Hepatocyte (in vitro differentiated cells): ENCODE data around the gene STAT5B. TPM values are rescaled to one million over a fixed set of nuclear protein-coding genes. Genes with fewer than 3 reads are reported as not detected.

Experiments used
- DNase-seq: peaks from one replicate; pipeline ENCODE4 v3.0.0-alpha.2; 2016; ENCODE audit warnings: low spot score
- H2AFZ ChIP-seq: fragments of 200-600 bp; sonication (generic); 2 replicates; pipeline ENCODE4 v1.6.0; 2016; ENCODE audit warnings: antibody characterized with exemption, mild to moderate bottlenecking
- H3K27ac ChIP-seq: fragments of 200-600 bp; sonication (generic); 2 replicates; pipeline ENCODE4 v1.5.1; 2016; ENCODE audit warnings: mild to moderate bottlenecking
- H3K27me3 ChIP-seq: fragments of 200-600 bp; sonication (generic); 2 replicates; pipeline ENCODE4 v1.6.1; 2016
- H3K36me3 ChIP-seq: fragments of 200-600 bp; sonication (generic); replicated peaks from 2 replicates; pipeline ENCODE4 v1.5.1; 2016; ENCODE audit warnings: low read depth; ENCODE audit not compliant: insufficient read depth
- H3K4me1 ChIP-seq: fragments of 200-600 bp; sonication (generic); 2 replicates; pipeline ENCODE4 v1.5.1; 2016; ENCODE audit warnings: mild to moderate bottlenecking, moderate library complexity; ENCODE audit not compliant: insufficient read depth
- H3K4me2 ChIP-seq: fragments of 200-600 bp; sonication (generic); 2 replicates; pipeline ENCODE4 v1.6.0; 2016
- H3K4me3 ChIP-seq: fragments of 200-600 bp; sonication (generic); 2 replicates; pipeline ENCODE4 v1.5.1; 2016; ENCODE audit warnings: mild to moderate bottlenecking
- H3K79me2 ChIP-seq: fragments of 200-600 bp; sonication (generic); 2 replicates; pipeline ENCODE4 v1.6.0; 2017; ENCODE audit warnings: mild to moderate bottlenecking
- H3K9me2 ChIP-seq: fragments of 200-600 bp; sonication (generic); replicated peaks from 2 replicates; pipeline ENCODE4 v1.6.0; 2017; ENCODE audit warnings: mild to moderate bottlenecking; ENCODE audit not compliant: insufficient read depth
- H3K9me3 ChIP-seq: fragments of 200-600 bp; sonication (generic); 2 replicates; pipeline ENCODE4 v1.5.1; 2016; ENCODE audit warnings: low read depth, mild to moderate bottlenecking
- H4K20me1 ChIP-seq: fragments of 200-600 bp; sonication (generic); 2 replicates; pipeline ENCODE4 v1.6.0; 2016; ENCODE audit warnings: mild to moderate bottlenecking; ENCODE audit not compliant: insufficient read depth, poor library complexity, severe bottlenecking
- CTCF ChIP-seq: fragments of 200-600 bp; sonication (generic); IDR thresholded peaks from 2 replicates; pipeline ENCODE4 v1.5.1; 2016; ENCODE audit warnings: antibody characterized with exemption, mild to moderate bottlenecking; ENCODE audit not compliant: poor library complexity
- EZH2 ChIP-seq: fragments of 200-600 bp; sonication (generic); IDR thresholded peaks from 2 replicates; pipeline ENCODE4 v1.6.1; 2016; ENCODE audit warnings: antibody characterized with exemption, mild to moderate bottlenecking, borderline replicate concordance
- EZH2phosphoT487 ChIP-seq: fragments of 200-600 bp; sonication (generic); IDR thresholded peaks from one replicate; pipeline ENCODE4 v1.6.1; 2018; ENCODE audit warnings: antibody characterized with exemption, mild to moderate bottlenecking, low read depth, moderate library complexity; ENCODE audit not compliant: unreplicated experiment, severe bottlenecking
- WGBS: methylation state at CpG from one replicate; pipeline ENCODE4 v1.1.6; 2016; ENCODE audit warnings: low lambda C conversion rate; ENCODE audit errors: missing lambda C conversion rate; 5-methylcytosine and 5-hydroxymethylcytosine counted together
- polyA plus RNA-seq: library from polyadenylated mRNA; unstranded; fragments of >200 nt; fragmentation: Nextera tagmentation; extraction: Ambion mirVana; gene quantifications from 2 replicates; pipeline ENCODE4 v1.2.1, GENCODE V29; 2016
- total RNA-seq: library from RNA; depleted of rRNA; stranded (reverse); fragments of >200 nt; gene quantifications from 2 replicates; pipeline ENCODE4 v1.2.3, GENCODE V29; 2014

STAT5B gene
- total and polyA plus RNA-seq, 2 experiments from 2014 or later: 25.7 to 26.0 TPM

GRCh38 chr17:42309142-42309541, 33.0 kb upstream of the STAT5B start:
- Histone ChIP-seq H3K9me2 (no peaks in the 10 kb centered on the region), H2AFZ (no peak overlapping the region), H4K20me1 (no peaks in the 10 kb centered on the region), H3K4me1 (peaks cover 29% of the 10 kb centered on the region), H3K4me2 (no peak overlapping the region), H3K27me3 (no peaks in the 10 kb centered on the region), H3K79me2 (no peaks in the 10 kb centered on the region), H3K4me3 (no peak overlapping the region), H3K27ac (no peak overlapping the region), H3K9me3 (no peaks in the 10 kb centered on the region), H3K36me3 (no peaks in the 10 kb centered on the region)
- DNase-seq: no peak
- TF ChIP-seq CTCF (no peak), EZH2phosphoT487 (no peak), EZH2 (no peak)
- 91% methylated on average over 9 of the region's 9 CpGs for WGBS

GRCh38 chr17:42308446-42308845, 32.3 kb upstream of the STAT5B start:
- H3K27me3 ChIP-seq: no peaks in the 10 kb centered on the region
- H3K4me2 ChIP-seq: no peak overlapping the region
- no peaks in the 10 kb centered on the region for H3K36me3 ChIP-seq
- no peak for DNase-seq
- TF ChIP-seq CTCF (no peak), EZH2phosphoT487 (no peak), EZH2 (no peak)
- no peaks in the 10 kb centered on the region for H3K9me2 ChIP-seq
- H3K79me2 ChIP-seq: no peaks in the 10 kb centered on the region
- no peak overlapping the region for H3K27ac ChIP-seq
- WGBS: 78% methylated on average over 6 of the region's 7 CpGs
- no peak overlapping the region for H3K4me3 ChIP-seq
- H2AFZ ChIP-seq: no peak overlapping the region
- H4K20me1 ChIP-seq: no peaks in the 10 kb centered on the region
- H3K9me3 ChIP-seq: no peaks in the 10 kb centered on the region
- H3K4me1 ChIP-seq: peaks cover 26% of the 10 kb centered on the region

GRCh38 chr17:42307362-42307927, 31.3 kb upstream of the STAT5B start:
- Histone ChIP-seq H3K4me2 (no peak overlapping the region), H3K9me2 (no peaks in the 10 kb centered on the region), H3K27me3 (no peaks in the 10 kb centered on the region), H3K4me3 (no peak overlapping the region), H3K27ac (no peak overlapping the region), H3K9me3 (no peaks in the 10 kb centered on the region), H3K79me2 (no peaks in the 10 kb centered on the region), H3K36me3 (no peaks in the 10 kb centered on the region), H4K20me1 (no peaks in the 10 kb centered on the region), H2AFZ (no peak overlapping the region), H3K4me1 (peaks cover 16% of the 10 kb centered on the region)
- 94% methylated on average over 16 of the region's 19 CpGs for WGBS
- no peak for DNase-seq
- TF ChIP-seq CTCF (no peak), EZH2 (no peak), EZH2phosphoT487 (no peak)

GRCh38 chr17:42306385-42306667, 30.1 kb upstream of the STAT5B start:
- no peak for TF ChIP-seq CTCF
- Histone ChIP-seq H3K9me3 (no peaks in the 10 kb centered on the region), H3K4me1 (peaks cover 7% of the 10 kb centered on the region), H3K27me3 (no peaks in the 10 kb centered on the region), H3K79me2 (no peaks in the 10 kb centered on the region), H3K36me3 (no peaks in the 10 kb centered on the region), H3K9me2 (no peaks in the 10 kb centered on the region), H4K20me1 (no peaks in the 10 kb centered on the region), H3K4me2 (no peak overlapping the region), H2AFZ (no peak overlapping the region), H3K4me3 (no peak overlapping the region), H3K27ac (no peak overlapping the region)
- DNase-seq: no peak
- 100% methylated on average over 5 of the region's 5 CpGs for WGBS
